ENCODE measurements around the gene ZFAND5. TPM values are rescaled to one million over a fixed set of nuclear protein-coding genes. Genes with fewer than 3 reads are reported as not detected.

Gene ZFAND5
- total RNA-seq, 1 donor from 2014 or later = 183 TPM

- Histone ChIP-seq H3K4me3 (no peak overlapping the region), H3K36me3 (no peaks in the 10 kb centered on the region), H3K9me3 (replicated peaks) (peaks cover 6% of the 10 kb centered on the region), H3K27me3 (ENCODE audit: low read depth) (no peaks in the 10 kb centered on the region), H3K4me1 (no peaks in the 10 kb centered on the region), H3K27ac (replicated peaks) (no peak overlapping the region)
- intact Hi-C loops (cut with micrococcal nuclease) = no loop called here
- TF ChIP-seq, protein P1, sequence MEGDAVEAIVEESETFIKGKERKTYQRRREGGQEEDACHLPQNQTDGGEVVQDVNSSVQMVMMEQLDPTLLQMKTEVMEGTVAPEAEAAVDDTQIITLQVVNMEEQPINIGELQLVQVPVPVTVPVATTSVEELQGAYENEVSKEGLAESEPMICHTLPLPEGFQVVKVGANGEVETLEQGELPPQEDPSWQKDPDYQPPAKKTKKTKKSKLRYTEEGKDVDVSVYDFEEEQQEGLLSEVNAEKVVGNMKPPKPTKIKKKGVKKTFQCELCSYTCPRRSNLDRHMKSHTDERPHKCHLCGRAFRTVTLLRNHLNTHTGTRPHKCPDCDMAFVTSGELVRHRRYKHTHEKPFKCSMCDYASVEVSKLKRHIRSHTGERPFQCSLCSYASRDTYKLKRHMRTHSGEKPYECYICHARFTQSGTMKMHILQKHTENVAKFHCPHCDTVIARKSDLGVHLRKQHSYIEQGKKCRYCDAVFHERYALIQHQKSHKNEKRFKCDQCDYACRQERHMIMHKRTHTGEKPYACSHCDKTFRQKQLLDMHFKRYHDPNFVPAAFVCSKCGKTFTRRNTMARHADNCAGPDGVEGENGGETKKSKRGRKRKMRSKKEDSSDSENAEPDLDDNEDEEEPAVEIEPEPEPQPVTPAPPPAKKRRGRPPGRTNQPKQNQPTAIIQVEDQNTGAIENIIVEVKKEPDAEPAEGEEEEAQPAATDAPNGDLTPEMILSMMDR (IDR thresholded peaks at IDR 0.05; ENCODE audit: borderline replicate concordance) = no peak
- no peak for DNase-seq
These were observed 38.4 kb downstream of the ZFAND5 start for GRCh38 chr9:72326641-72327040.

GRCh38 chr9:72324974-72325373, 40.0 kb downstream of the ZFAND5 start:
- Histone ChIP-seq H3K36me3 (no peaks in the 10 kb centered on the region), H3K4me1 (no peaks in the 10 kb centered on the region), H3K4me3 (no peak overlapping the region), H3K9me3 (replicated peaks) (peaks cover 6% of the 10 kb centered on the region), H3K27me3 (ENCODE audit: low read depth) (no peaks in the 10 kb centered on the region), H3K27ac (replicated peaks) (no peak overlapping the region)
- intact Hi-C loops (cut with micrococcal nuclease) = no loop called here
- no peak for DNase-seq
- TF ChIP-seq, protein P1 (IDR thresholded peaks at IDR 0.05; ENCODE audit: borderline replicate concordance) = no peak

- Histone ChIP-seq H3K4me3 (no peak overlapping the region), H3K36me3 (no peaks in the 10 kb centered on the region), H3K4me1 (no peaks in the 10 kb centered on the region), H3K27ac (replicated peaks) (no peak overlapping the region), H3K27me3 (ENCODE audit: low read depth) (no peaks in the 10 kb centered on the region), H3K9me3 (replicated peaks) (peaks cover 6% of the 10 kb centered on the region)
- TF ChIP-seq, protein P1 (IDR thresholded peaks at IDR 0.05; ENCODE audit: borderline replicate concordance) = no peak
- intact Hi-C loops (cut with micrococcal nuclease) = no loop called here
- DNase-seq = no peak
These were observed 42.3 kb downstream of the ZFAND5 start for GRCh38 chr9:72322678-72323077.

DNA sequence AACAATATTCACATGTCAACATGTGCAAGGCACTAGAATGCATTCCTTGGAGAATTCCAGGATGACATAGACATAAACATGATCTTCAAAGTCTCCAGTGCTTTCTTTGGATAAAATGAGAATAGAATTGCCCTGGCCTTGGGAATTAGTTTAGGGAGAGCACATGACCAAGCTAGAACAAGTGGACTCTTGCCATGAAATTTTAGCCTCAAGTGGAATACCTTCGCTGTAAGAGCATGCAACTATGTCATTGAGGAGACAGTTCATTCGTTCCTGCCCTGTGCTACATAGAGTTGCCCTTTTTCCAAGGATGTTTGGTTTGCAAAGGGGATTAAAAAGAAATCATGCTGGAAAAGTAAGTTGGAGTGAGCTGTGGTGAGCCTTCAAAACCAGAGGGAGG, 42.7 kb downstream of the ZFAND5 start:
- Histone ChIP-seq H3K4me3 (no peak overlapping the region), H3K27me3 (ENCODE audit: low read depth) (no peaks in the 10 kb centered on the region), H3K4me1 (no peaks in the 10 kb centered on the region), H3K9me3 (replicated peaks) (peaks cover 6% of the 10 kb centered on the region), H3K27ac (replicated peaks) (no peak overlapping the region), H3K36me3 (no peaks in the 10 kb centered on the region)
- no peak for DNase-seq
- TF ChIP-seq, protein P1 (IDR thresholded peaks at IDR 0.05; ENCODE audit: borderline replicate concordance) = no peak
- intact Hi-C loops (cut with micrococcal nuclease) = no loop called here

DNA sequence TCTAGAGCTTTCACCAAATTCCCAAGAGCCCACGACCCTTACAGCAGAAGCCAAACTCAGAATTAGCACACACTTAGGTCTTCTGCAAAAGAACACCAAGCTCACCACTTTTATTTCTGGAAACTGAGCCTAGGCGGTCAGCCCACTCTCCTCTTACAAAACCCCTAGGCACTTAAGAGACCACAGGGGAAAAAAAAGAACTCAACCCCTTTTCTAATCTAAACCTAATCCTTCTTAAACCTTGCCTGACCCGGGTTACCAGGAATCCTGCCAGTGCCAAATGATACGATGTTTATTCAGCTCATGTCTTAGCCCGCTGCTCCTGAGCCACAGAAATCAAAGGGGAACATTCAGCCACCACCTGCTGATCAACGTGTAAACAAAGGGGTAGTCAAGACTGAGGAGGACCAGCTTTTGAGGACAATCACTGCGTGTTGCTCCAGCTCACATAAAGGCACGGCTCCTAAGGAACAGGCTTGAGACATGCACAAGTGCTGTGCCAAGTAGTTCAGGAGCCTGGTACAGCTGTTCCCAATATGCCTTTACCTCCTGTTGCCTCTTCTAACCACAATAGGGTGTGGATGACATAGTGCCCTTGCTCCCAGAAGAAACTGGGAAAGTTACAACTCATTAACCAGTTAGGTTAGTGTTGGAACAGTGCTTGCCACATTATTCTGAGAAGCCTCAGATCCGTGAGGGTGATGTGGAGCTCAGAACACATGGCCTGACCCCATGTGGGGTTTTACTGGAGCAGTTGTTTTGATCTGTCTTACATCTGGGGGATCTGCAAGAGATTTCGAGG, 49.3 kb downstream of the ZFAND5 start:
- DNase-seq = no peak
- TF ChIP-seq, protein P1 (IDR thresholded peaks at IDR 0.05; ENCODE audit: borderline replicate concordance) = no peak
- Histone ChIP-seq H3K27me3 (ENCODE audit: low read depth) (no peaks in the 10 kb centered on the region), H3K9me3 (replicated peaks) (no peaks in the 10 kb centered on the region), H3K36me3 (no peaks in the 10 kb centered on the region), H3K4me1 (peaks cover 19% of the 10 kb centered on the region), H3K27ac (replicated peaks) (peak overlapping the region; percentile 61), H3K4me3 (peak overlapping the region; percentile 53)
- intact Hi-C loops (cut with micrococcal nuclease) = no loop called here

Data from left ventricle myocardium inferior (tissue), 1 donor.